Effector memory CD4-positive, alpha-beta T cell (primary cell): ENCODE results near the gene SERINC3.

Experiments used
- DNase-seq, 3 donors: peaks; one replicate each; pipeline ENCODE4 v3.0.0-alpha.2; 2020
- H3K27ac ChIP-seq: 2 replicates; pipeline ENCODE4 v1.7.0; 2013; ENCODE audit warnings: mild to moderate bottlenecking, low read length, moderate library complexity; ENCODE audit not compliant: insufficient read depth, poor library complexity, severe bottlenecking
- H3K27me3 ChIP-seq: replicated peaks from 2 replicates; pipeline ENCODE4 v1.7.0; 2013; ENCODE audit warnings: mild to moderate bottlenecking, low read length; ENCODE audit not compliant: insufficient read depth, control insufficient read depth, poor library complexity, severe bottlenecking
- H3K36me3 ChIP-seq: 2 replicates; pipeline ENCODE4 v1.7.0; 2013; ENCODE audit warnings: mild to moderate bottlenecking, low read length, moderate library complexity; ENCODE audit not compliant: control insufficient read depth, insufficient read depth
- H3K4me1 ChIP-seq: 2 replicates; pipeline ENCODE4 v1.7.0; 2013; ENCODE audit warnings: low read length, mild to moderate bottlenecking; ENCODE audit not compliant: control insufficient read depth, insufficient read depth, poor library complexity, severe bottlenecking
- H3K4me3 ChIP-seq: 2 replicates; pipeline ENCODE4 v1.7.0; 2013; ENCODE audit warnings: low read length, low read depth, mild to moderate bottlenecking; ENCODE audit not compliant: insufficient read depth, poor library complexity, severe bottlenecking
- H3K9me3 ChIP-seq: 2 replicates; pipeline ENCODE4 v1.7.0; 2013; ENCODE audit warnings: mild to moderate bottlenecking, low read length, moderate library complexity; ENCODE audit not compliant: control insufficient read depth

SERINC3 gene

DNA sequence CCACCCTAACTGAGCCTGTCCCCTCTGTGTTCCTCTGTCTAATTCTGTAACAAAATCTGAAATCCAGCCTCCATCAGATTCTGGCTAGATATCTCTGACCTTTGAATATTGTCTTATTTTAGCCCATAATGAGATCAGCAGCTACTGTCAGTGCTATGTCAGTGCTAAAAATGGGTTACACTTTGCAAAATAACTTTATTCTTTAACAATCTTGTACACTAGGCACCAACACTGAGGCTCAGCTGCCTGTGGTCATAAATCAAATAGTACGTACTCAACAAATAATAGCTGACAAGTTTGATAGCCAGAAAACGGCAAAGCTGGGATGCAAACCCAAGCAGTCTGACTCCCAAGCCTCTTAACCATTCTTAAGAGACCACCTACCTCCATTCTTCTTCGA is 24.1 kb downstream of the SERINC3 start:
- H3K9me3 ChIP-seq: no peaks in the 10 kb centered on the region
- H3K27ac ChIP-seq: no peak overlapping the region
- DNase-seq: no peak
- no peak overlapping the region for H3K4me3 ChIP-seq
- H3K27me3 ChIP-seq: no peaks in the 10 kb centered on the region
- H3K4me1 ChIP-seq: no peaks in the 10 kb centered on the region
- H3K36me3 ChIP-seq: peaks cover 82% of the 10 kb centered on the region

DNA sequence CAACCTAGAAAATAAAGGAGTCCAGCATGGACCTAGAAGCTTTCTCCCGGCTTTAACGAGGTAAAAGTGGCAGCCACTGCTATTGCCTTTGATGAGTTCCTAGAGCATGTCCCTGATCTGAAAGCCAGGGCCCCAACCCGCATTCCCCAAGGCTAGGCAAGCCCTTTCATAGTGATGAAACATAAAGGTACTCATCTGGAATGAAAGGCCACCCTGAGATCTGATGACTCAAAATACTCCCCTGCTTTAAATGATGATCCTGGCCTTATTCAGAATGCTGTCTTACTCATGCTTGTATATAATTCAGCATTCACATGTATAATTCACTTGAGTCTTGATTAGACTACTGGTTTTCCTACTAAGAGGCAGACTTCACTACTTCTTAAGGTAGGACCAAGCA is 24.9 kb downstream of the SERINC3 start:
- peaks cover 81% of the 10 kb centered on the region for H3K36me3 ChIP-seq
- H3K9me3 ChIP-seq: no peaks in the 10 kb centered on the region
- no peaks in the 10 kb centered on the region for H3K27me3 ChIP-seq
- no peak for DNase-seq
- H3K27ac ChIP-seq: no peak overlapping the region
- no peaks in the 10 kb centered on the region for H3K4me1 ChIP-seq
- H3K4me3 ChIP-seq: no peak overlapping the region

DNA sequence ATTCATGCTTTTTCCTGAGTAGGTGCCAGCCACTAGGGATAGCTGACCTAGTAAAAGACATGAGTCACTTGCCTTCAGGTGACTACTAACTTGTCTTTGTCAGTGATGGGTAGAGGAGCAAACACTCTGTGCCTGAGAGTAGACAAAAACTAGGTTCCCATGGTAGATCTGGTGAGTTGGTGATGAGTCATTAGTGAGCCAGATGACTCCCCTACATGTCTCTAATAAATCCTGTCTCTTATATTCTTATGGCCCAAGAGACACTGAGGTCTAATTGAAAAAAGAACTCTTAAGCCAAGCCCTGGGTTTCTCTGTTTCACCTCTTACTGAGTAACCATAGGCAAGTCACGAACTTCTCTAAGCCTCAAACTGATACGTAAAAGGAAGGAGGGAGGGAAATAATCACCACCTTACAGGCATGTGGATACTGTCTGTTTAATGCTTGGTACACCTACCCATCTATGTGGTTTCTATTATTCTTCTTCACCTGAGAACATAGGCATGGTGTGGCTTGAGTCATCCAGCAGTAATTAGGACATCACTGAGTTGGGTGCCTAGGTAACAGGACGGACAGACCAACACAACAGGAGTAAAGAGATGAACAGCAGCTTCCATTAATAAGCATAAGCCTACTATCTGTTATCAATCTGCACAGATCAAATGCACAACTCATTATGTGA is 25.9 kb downstream of the SERINC3 start:
- DNase-seq: no peak
- no peak overlapping the region for H3K4me3 ChIP-seq
- H3K27me3 ChIP-seq: no peaks in the 10 kb centered on the region
- H3K36me3 ChIP-seq: peaks cover 80% of the 10 kb centered on the region
- H3K4me1 ChIP-seq: no peaks in the 10 kb centered on the region
- H3K27ac ChIP-seq: peak overlapping the region; percentile 36
- H3K9me3 ChIP-seq: no peaks in the 10 kb centered on the region

DNA sequence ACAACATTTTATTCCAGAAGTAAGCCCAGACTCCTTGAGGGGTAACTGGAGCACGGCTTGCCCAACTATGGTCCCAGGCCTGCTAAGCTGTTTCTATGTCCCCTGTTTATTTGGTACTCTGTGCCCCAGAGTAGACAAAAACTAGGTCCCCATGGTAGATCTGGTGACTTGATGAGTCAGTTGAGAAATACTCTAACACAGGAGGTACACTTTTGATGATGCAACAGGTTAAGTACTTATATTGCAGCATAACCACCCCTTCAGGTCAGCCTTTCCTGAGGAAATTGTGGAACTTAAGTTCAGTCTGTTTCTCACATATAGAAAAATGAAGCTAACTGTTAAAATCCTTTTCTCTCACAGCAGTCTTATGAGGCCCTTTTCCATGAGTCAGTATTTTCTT is 26.6 kb downstream of the SERINC3 start:
- no peak overlapping the region for H3K27ac ChIP-seq
- H3K4me3 ChIP-seq: no peak overlapping the region
- no peaks in the 10 kb centered on the region for H3K27me3 ChIP-seq
- H3K36me3 ChIP-seq: peaks cover 76% of the 10 kb centered on the region
- no peaks in the 10 kb centered on the region for H3K9me3 ChIP-seq
- DNase-seq: no peak
- H3K4me1 ChIP-seq: no peaks in the 10 kb centered on the region

DNA sequence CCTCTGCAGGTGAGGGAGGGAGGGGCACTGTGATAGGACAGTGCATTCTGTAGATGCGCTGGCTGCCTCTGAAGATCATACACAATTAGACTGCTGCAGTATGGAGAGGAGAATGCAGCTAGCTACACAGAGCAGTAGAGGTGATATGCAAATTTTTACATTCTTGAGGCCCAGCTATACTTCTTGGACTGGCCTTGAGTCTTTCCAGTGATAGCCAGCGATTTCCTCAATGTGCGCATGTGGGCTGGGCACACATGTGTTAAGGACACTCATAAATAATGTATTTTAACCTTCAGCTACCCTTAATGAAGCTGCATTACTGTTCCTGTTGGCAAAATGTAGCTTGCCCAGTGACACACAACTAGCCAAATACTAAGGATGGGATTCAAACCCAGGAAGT is 27.2 kb downstream of the SERINC3 start:
- H3K27ac ChIP-seq: no peak overlapping the region
- H3K27me3 ChIP-seq: no peaks in the 10 kb centered on the region
- H3K36me3 ChIP-seq: peaks cover 74% of the 10 kb centered on the region
- H3K4me1 ChIP-seq: no peaks in the 10 kb centered on the region
- H3K4me3 ChIP-seq: no peak overlapping the region
- no peak for DNase-seq
- H3K9me3 ChIP-seq: no peaks in the 10 kb centered on the region

DNA sequence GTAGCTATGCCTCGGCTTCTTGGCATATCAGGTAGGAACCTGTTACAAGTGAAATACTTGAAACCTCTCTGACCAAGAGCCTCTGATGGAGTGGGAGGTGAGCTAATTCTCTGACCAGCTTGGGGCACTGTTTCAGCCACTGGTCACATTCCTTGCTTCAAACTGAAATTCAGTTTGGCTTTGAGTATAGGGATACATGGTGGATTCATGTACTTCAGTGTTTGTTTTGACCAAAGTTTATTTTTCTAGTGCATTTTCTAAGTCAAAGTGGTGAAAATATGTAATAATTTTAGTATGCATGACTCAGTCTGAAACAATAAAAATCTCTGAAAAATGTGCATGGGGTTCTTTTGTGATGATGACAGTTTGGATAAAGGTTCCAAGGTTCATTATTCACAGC is 27.6 kb downstream of the SERINC3 start:
- Histone ChIP-seq H3K4me1 (no peaks in the 10 kb centered on the region), H3K36me3 (peaks cover 74% of the 10 kb centered on the region), H3K27ac (no peak overlapping the region), H3K4me3 (no peak overlapping the region), H3K9me3 (no peaks in the 10 kb centered on the region), H3K27me3 (no peaks in the 10 kb centered on the region)
- no peak for DNase-seq

DNA sequence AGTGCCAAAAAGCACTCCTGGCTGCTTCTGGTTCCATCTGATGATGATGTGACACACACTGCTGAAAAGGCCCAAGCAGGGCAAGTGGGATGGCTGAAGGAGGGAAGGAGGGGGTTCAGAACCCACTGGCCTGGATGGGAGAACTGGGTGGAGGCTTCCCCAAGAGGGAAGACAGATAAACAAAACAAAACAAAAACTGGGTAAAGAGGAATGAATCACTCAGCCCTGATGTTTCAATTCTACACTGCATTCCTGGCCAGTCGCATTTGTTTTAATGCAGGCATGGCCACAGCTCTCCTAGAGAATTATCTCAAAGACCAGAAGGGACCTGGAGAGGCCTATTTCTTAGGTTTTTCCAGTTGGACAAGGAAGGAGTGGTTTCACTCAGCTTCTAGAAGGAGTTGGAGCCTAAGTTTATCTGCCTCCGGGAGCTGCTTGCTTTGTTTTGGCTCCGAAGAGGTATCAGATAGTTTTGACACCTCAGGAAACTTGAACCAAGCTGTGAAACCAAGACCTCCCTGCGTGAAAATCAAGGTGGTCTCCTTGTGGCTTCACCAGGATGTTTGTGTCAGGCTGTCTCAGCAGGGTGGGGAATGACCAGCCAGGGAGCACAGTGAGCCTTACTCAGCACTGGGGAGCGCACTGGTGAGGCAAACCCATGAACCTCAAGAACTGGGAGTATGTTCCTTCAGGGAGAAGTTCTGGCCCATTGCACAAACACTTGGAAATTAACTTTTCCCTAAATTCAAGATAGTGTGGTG is 30.1 kb downstream of the SERINC3 start:
- Histone ChIP-seq H3K9me3 (no peaks in the 10 kb centered on the region), H3K4me1 (no peaks in the 10 kb centered on the region), H3K27me3 (no peaks in the 10 kb centered on the region), H3K4me3 (no peak overlapping the region), H3K27ac (no peak overlapping the region), H3K36me3 (peaks cover 67% of the 10 kb centered on the region)
- DNase-seq: no peak

DNA sequence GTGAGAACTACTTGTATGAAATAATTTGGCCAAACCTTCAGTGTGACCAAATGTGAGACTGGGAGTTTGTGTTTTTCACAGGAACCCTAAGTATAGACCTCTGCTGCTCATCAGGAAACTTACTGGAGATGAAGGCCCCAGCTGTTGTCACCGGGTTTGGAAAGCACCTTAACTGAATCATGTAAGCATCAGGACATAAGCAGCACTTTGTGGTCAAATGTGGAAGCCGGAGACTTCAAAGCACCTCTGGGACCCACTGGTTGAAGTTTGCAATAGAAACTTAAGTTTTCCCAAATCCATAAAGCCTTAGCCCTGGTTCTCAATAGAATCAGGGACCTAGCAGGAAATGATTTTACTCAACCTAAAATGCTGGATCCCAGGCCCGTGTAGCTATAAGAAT is 31.9 kb downstream of the SERINC3 start:
- Histone ChIP-seq H3K27me3 (no peaks in the 10 kb centered on the region), H3K27ac (no peak overlapping the region), H3K9me3 (no peaks in the 10 kb centered on the region), H3K4me3 (no peak overlapping the region), H3K36me3 (peaks cover 56% of the 10 kb centered on the region), H3K4me1 (no peaks in the 10 kb centered on the region)
- no peak for DNase-seq

DNA sequence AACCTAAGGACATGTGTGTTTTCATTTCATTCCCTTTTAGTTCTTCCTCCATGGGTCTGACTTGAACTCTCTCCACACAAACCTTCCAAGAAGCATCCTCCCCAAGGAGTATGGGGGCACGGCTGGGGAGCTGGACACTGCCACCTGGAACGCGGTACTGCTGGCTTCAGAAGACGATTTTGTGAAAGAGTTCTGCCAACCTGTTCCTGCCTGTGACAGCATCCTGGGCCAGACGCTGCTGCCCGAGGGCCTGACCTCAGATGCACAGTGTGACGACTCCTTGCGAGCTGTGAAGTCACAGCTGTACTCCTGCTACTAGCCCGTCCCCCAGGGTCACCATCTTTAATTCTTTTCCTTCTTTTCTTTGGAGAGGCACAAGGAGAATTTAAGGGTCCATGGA is 32.6 kb downstream of the SERINC3 start:
- Histone ChIP-seq H3K27me3 (no peaks in the 10 kb centered on the region), H3K4me1 (no peaks in the 10 kb centered on the region), H3K9me3 (no peaks in the 10 kb centered on the region), H3K27ac (no peak overlapping the region), H3K36me3 (peaks cover 56% of the 10 kb centered on the region), H3K4me3 (no peak overlapping the region)
- DNase-seq: no peak

DNA sequence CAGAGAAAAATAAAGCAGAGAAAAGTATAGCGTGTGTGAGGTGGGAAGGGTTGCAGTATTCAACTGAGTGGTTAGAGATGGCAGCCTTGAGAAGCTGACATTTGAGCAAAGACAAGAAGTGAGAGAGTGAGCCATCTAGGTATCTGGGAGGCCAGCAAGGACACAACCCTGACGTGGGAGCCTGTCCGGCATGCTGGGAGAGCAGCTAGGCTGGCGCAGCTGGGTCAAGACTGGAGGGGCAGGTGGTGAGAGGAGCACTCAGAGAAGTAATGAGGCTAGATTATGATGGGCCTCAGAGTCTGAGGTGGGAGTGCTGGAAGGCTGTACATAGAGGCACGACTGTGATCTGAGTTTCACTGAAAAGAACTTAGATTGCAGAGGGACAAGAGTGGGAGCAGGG is 33.3 kb downstream of the SERINC3 start:
- H3K27ac ChIP-seq: no peak overlapping the region
- H3K4me3 ChIP-seq: no peak overlapping the region
- H3K9me3 ChIP-seq: no peaks in the 10 kb centered on the region
- peaks cover 53% of the 10 kb centered on the region for H3K36me3 ChIP-seq
- no peak for DNase-seq
- H3K4me1 ChIP-seq: no peaks in the 10 kb centered on the region
- H3K27me3 ChIP-seq: no peaks in the 10 kb centered on the region
